ENCODE data around the gene ABHD12. TPM values are rescaled to one million over a fixed set of nuclear protein-coding genes. Genes with fewer than 3 reads are reported as not detected.

Gene ABHD12
- total RNA-seq, 1 donor from 2014 or later = 51.3 TPM

DNA sequence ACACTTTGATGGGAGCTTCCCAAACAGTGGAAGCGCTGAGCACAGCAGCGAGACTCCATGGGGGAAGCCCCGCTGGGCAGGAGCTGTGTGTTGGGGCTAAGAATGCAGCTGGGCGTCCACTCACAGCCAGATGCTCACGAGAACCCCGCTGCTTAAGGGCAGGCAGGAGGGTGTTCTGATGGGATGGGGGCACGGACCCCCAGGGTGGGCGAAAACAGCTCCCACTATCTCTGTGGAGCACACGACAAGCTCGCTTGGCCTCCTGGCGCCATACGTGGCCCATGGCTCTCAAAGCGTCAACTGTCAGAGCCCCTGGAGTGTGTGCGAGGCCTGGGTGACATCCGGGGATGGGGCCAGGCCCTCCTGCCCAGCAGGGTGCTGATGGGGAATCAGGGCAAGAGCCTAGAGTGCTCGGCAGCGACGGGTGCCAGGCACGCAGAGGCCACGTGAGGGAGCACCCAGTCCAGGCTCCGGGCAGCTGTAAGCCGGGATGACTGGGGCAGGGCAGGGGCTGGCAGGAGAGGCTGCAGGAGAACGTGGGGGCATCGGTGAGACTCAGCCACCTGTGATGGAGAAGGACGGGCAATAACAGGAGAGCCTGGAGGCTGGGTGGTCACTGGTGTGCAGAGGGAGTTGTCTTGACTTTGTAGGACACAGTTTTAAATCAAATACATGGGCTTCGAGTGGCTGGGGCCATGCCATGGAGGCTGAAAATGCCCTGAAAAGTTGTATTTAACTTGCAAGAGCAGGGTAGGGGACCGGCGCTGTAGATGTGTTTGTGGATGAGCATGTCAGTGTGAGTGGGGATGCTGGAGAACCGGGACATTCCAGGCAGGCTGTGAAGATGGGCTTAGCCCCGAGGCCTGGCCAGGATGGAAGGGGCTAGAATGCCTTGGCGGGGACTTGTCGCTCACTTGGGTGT is 115.5 kb downstream of the ABHD12 start:
- no peaks in the 10 kb centered on the region for H3K4me1 Mint-ChIP-seq (ENCODE audit: low read depth)
- no peak for DNase-seq (ENCODE audit: low spot score, unreplicated experiment)
- TF ChIP-seq, protein P1, sequence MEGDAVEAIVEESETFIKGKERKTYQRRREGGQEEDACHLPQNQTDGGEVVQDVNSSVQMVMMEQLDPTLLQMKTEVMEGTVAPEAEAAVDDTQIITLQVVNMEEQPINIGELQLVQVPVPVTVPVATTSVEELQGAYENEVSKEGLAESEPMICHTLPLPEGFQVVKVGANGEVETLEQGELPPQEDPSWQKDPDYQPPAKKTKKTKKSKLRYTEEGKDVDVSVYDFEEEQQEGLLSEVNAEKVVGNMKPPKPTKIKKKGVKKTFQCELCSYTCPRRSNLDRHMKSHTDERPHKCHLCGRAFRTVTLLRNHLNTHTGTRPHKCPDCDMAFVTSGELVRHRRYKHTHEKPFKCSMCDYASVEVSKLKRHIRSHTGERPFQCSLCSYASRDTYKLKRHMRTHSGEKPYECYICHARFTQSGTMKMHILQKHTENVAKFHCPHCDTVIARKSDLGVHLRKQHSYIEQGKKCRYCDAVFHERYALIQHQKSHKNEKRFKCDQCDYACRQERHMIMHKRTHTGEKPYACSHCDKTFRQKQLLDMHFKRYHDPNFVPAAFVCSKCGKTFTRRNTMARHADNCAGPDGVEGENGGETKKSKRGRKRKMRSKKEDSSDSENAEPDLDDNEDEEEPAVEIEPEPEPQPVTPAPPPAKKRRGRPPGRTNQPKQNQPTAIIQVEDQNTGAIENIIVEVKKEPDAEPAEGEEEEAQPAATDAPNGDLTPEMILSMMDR (IDR thresholded peaks at IDR 0.05; ENCODE audit: unreplicated experiment) = no peak
- peaks cover 12% of the 10 kb centered on the region for H3K36me3 Mint-ChIP-seq (ENCODE audit: insufficient read depth)
- no peaks in the 10 kb centered on the region for H3K9me3 Mint-ChIP-seq (ENCODE audit: low read depth)
- no peaks in the 10 kb centered on the region for H3K27me3 Mint-ChIP-seq
- no peak overlapping the region for H3K4me3 Mint-ChIP-seq (ENCODE audit: low read depth)
- H3K27ac Mint-ChIP-seq = peak overlapping the region; percentile 85

DNA sequence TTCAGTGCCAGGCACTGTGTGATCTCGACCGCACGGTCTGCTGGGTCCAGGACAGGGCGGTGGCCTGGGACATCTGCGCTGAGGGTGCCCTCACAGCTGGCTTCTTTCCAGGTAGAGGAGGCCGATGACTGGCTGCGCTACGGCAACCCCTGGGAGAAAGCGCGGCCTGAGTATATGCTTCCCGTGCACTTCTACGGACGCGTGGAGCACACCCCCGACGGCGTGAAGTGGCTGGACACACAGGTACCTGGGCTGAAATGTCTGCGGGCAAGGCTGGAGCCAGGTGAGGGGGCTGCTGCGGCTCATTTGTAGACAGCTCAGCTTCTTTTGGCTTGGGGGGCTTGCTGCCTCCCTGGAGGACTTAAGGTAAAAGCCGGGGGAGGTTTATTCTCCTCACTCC is 116.2 kb downstream of the ABHD12 start:
- no peak for DNase-seq (ENCODE audit: low spot score, unreplicated experiment)
- Mint-ChIP-seq H3K36me3 (ENCODE audit: insufficient read depth) (peaks cover 17% of the 10 kb centered on the region), H3K27me3 (no peaks in the 10 kb centered on the region), H3K27ac (no peak overlapping the region), H3K4me3 (ENCODE audit: low read depth) (no peak overlapping the region), H3K9me3 (ENCODE audit: low read depth) (no peaks in the 10 kb centered on the region), H3K4me1 (ENCODE audit: low read depth) (no peaks in the 10 kb centered on the region)
- TF ChIP-seq, protein P1 (IDR thresholded peaks at IDR 0.05; ENCODE audit: unreplicated experiment) = no peak

DNA sequence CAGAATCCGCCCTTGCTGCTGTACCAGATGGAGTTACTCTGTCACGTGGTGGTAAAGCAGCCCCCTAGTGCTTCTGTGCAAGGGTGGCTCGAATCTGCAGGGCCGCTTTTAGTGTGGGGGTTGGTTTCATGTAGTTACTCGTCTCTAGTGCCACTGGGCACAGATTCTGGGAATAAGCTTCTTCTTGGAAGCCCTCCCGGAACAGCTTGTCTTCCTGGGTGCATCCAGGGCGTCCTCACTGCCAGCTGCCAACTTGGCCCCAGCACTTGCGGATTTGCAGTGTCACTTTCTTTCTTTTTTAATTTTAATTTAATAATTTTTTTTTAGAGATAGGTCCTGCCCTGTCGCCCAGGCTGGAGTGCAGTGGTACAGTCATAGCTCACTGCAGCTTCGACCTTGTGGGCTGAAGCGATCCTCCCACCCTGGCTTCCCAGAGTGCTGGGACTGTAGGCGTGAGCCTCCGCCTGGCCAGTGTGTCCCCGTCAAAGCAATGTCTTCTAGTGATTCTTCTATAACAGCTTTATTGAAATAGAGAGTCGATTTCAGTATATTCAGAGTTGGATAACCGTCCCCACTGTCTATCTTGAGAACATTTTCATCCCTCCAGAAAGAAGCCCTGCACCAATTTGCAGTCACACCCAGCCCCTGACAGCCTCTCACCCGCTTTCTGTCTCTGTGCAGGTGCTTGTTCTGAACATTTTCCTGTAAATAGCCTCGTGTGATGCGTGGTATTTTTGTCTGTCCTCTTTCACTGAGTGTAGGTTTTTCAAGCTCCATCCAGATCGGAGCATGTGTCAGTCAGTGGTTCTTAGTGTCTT is 116.9 kb downstream of the ABHD12 start:
- TF ChIP-seq, protein P1 (IDR thresholded peaks at IDR 0.05; ENCODE audit: unreplicated experiment) = no peak
- Mint-ChIP-seq H3K4me1 (ENCODE audit: low read depth) (no peaks in the 10 kb centered on the region), H3K9me3 (ENCODE audit: low read depth) (no peaks in the 10 kb centered on the region), H3K27ac (no peak overlapping the region), H3K36me3 (ENCODE audit: insufficient read depth) (peaks cover 21% of the 10 kb centered on the region), H3K27me3 (no peaks in the 10 kb centered on the region), H3K4me3 (ENCODE audit: low read depth) (no peak overlapping the region)
- no peak for DNase-seq (ENCODE audit: low spot score, unreplicated experiment)

DNA sequence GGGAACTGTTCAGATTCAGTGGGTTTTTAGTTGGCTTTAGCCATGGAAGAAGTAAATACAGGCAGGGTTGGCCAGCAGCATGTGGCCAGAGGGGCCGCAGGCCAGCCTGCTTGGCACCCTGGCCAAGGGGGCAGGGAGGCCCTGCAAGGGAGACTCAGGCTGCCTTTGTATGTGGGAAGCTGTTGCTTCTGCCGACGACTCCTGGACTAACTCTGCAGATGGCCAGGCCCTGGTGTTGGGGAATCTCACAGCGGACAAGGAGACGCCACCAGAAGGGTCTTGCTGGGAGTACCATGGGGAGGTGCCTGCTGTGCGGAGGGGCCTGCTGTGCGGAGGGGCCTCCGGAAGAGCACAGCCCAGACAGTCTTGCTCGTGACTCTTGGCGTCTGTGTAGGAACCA is 117.6 kb downstream of the ABHD12 start:
- no peaks in the 10 kb centered on the region for H3K9me3 Mint-ChIP-seq (ENCODE audit: low read depth)
- no peak for DNase-seq (ENCODE audit: low spot score, unreplicated experiment)
- H3K36me3 Mint-ChIP-seq (ENCODE audit: insufficient read depth) = peaks cover 21% of the 10 kb centered on the region
- no peaks in the 10 kb centered on the region for H3K4me1 Mint-ChIP-seq (ENCODE audit: low read depth)
- no peak overlapping the region for H3K4me3 Mint-ChIP-seq (ENCODE audit: low read depth)
- H3K27ac Mint-ChIP-seq = no peak overlapping the region
- TF ChIP-seq, protein P1 (IDR thresholded peaks at IDR 0.05; ENCODE audit: unreplicated experiment) = no peak
- H3K27me3 Mint-ChIP-seq = no peaks in the 10 kb centered on the region

DNA sequence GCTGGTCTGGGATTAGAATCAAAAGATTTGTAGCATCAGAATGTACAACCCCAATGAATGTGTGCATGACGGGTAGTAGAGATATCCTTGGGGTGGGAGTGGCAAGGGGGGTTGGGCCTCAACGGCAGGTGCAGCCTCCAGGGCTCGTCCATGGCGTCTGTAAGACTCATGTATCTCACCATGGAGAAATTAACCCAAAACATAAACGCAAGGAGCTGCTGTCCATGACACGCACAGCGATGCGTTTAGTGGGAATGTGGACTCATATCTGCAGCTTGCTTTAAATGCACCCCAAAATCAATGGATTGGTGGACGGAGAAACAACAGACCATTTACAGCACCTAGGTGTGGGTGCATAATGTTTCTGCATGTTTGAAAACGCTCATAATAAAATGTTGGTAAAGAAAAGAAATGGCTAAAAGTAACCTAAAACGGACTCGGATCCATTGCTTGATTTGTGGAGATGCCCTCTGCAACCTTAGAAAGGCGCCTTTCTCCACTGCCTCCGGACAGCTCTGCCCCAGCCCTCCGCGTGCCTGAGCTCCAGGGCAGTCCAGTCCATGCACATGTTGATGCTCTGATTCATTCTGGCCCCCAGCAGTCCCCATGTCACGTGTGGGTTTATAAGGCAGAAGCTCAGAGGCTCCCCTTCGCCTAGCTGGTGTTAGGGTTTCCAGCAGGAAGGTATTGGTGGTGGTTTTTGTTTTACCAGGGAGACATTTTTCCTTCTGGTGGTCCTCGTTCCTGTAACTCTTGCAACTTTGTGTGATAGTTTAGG is 118.2 kb downstream of the ABHD12 start:
- H3K27me3 Mint-ChIP-seq = no peaks in the 10 kb centered on the region
- TF ChIP-seq, protein P1 (IDR thresholded peaks at IDR 0.05; ENCODE audit: unreplicated experiment) = no peak
- no peaks in the 10 kb centered on the region for H3K4me1 Mint-ChIP-seq (ENCODE audit: low read depth)
- no peak for DNase-seq (ENCODE audit: low spot score, unreplicated experiment)
- no peaks in the 10 kb centered on the region for H3K9me3 Mint-ChIP-seq (ENCODE audit: low read depth)
- no peak overlapping the region for H3K27ac Mint-ChIP-seq
- H3K4me3 Mint-ChIP-seq (ENCODE audit: low read depth) = no peak overlapping the region
- H3K36me3 Mint-ChIP-seq (ENCODE audit: insufficient read depth) = peaks cover 20% of the 10 kb centered on the region
